ENCODE measurements around the gene SMIM38.
"Not testable (repeated sequence)": the region's sequence is repeated elsewhere in the genome, so short reads cannot be mapped to it uniquely, and the experiment has no call there.

The SMIM38 gene

DNA sequence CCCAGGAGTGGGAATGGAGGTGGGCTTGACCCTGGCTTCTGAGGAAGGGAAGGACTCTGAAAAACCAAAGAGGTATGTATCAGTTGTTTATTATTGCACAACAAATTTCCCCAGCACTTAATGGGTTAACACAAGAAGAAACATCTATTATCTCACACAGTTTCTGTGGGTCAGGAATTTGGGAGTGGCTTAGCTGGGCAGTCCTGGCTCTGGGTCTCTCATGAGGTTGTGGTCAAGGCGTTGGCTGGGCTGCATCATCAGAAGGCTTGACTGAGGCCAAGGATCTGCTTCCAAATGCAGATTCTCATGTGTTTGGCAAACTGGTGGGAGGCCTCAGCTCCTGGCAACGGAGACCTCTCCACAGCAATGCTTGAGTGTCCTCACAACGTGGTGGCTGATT is 17.5 kb upstream of the SMIM38 start:
- DNase-seq, result peak; percentile 59
- H3K27me3 ChIP-seq (replicated peaks), result no peaks in the 10 kb centered on the region
- H3K4me3 ChIP-seq (ENCODE audit: low read depth, low read length), result no peak overlapping the region
- no peaks in the 10 kb centered on the region for H3K36me3 ChIP-seq (replicated peaks)
- in situ Hi-C loops (cut with HindIII; ENCODE audit: low pct_ligation_motif_present, low sequenced_read_pairs), result no loop called here
- no peak overlapping the region for H3K27ac ChIP-seq
- TF ChIP-seq, protein P1, sequence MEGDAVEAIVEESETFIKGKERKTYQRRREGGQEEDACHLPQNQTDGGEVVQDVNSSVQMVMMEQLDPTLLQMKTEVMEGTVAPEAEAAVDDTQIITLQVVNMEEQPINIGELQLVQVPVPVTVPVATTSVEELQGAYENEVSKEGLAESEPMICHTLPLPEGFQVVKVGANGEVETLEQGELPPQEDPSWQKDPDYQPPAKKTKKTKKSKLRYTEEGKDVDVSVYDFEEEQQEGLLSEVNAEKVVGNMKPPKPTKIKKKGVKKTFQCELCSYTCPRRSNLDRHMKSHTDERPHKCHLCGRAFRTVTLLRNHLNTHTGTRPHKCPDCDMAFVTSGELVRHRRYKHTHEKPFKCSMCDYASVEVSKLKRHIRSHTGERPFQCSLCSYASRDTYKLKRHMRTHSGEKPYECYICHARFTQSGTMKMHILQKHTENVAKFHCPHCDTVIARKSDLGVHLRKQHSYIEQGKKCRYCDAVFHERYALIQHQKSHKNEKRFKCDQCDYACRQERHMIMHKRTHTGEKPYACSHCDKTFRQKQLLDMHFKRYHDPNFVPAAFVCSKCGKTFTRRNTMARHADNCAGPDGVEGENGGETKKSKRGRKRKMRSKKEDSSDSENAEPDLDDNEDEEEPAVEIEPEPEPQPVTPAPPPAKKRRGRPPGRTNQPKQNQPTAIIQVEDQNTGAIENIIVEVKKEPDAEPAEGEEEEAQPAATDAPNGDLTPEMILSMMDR (IDR thresholded peaks at IDR 0.05; ENCODE audit: low read depth, low read length, missing control alignments), result no peak

DNA sequence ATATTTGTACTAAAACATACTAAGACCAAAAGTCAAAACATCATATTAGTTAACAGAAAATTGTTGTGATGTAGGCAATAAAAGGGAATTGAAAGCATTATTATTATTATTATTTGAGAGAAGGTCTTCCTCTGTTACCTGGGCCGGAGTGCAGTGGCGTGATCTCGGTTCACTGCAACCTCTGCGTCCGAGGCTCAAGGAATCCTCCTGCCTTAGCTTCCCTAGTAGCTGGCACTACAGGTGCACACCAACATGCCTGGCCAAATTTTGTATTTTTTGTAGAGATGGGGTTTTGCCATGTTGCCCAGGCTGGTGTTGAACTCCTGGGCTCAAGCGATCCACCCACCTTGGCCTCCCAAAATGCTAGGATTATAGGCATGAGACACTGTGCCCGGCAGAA is 15.6 kb upstream of the SMIM38 start:
- DNase-seq; H3K27ac ChIP-seq; H3K36me3 ChIP-seq (replicated peaks); H3K4me3 ChIP-seq (ENCODE audit: low read depth, low read length); H3K27me3 ChIP-seq (replicated peaks); in situ Hi-C loops (cut with HindIII; ENCODE audit: low pct_ligation_motif_present, low sequenced_read_pairs): not testable (repeated sequence)

DNA sequence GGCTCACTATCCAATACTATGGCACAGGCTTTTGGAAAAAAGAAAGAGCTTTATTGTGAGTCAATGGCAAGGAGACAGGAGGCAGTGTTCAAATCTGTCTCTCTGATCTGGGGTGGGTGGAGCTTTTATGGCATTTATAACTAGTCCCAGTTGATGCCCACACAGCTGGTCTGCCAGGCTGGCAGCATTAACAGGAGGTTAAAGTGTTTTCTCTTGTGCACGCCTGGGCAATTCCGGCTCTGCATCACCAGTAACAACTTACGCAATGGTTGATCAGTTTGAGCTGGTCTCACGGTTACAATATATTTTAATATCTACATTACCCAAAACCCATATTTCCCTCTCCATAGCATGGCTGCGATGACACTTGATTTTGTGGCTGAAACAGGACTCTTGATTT is 15.1 kb upstream of the SMIM38 start:
- Histone ChIP-seq H3K27me3 (replicated peaks) (no peaks in the 10 kb centered on the region), H3K4me3 (ENCODE audit: low read depth, low read length) (no peak overlapping the region), H3K27ac (no peak overlapping the region), H3K36me3 (replicated peaks) (no peaks in the 10 kb centered on the region)
- no peak for DNase-seq
- TF ChIP-seq, protein P1 (IDR thresholded peaks at IDR 0.05; ENCODE audit: low read depth, low read length, missing control alignments), result no peak
- in situ Hi-C loops (cut with HindIII; ENCODE audit: low pct_ligation_motif_present, low sequenced_read_pairs), result no loop called here

DNA sequence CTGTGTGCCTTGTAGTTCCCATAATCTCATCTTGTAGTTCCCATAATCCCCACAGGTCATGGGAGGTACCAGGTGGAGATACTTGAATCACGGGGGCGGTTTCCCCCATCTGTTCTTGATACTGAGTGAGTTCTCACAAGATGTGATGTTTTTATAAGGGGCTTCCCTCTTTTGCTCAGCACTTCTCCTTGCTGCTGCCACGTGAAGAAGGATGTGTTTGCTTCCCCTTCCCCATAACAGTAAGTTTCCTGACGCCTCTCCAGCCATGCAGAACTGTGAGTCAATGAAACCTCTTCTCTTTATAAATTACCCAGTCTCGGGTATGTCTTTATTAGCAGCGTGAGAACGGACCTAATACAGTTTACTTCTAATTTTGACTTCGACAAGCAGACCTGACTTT is 14.0 kb upstream of the SMIM38 start:
- no peak for DNase-seq

DNA sequence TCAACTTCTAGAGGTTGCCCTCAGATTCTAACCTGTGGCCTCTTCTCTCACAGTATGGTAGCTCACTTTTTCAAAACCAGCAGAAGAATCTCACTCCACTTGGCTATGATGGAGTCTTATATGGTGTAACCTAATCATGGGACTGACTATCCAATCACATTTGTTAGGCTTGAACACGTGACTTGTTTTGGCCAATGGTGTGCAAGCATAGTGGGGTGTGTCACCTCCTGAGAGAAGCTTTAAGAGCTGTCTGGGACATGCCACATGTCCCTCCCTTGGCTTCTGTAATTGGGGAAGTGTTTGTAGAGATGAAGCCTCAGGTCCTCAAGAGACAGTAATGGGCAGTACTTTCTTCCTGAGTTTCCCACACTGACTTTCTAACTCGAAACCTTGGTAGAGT is 12.8 kb upstream of the SMIM38 start:
- no peaks in the 10 kb centered on the region for H3K27me3 ChIP-seq (replicated peaks)
- in situ Hi-C loops (cut with HindIII; ENCODE audit: low pct_ligation_motif_present, low sequenced_read_pairs), result no loop called here
- DNase-seq, result no peak
- no peaks in the 10 kb centered on the region for H3K36me3 ChIP-seq (replicated peaks)
- no peak overlapping the region for H3K27ac ChIP-seq
- H3K4me3 ChIP-seq (ENCODE audit: low read depth, low read length), result no peak overlapping the region
- TF ChIP-seq, protein P1 (IDR thresholded peaks at IDR 0.05; ENCODE audit: low read depth, low read length, missing control alignments), result no peak

More for the DNA sequence above, 14.0 kb upstream of the SMIM38 start:
- no peaks in the 10 kb centered on the region for H3K27me3 ChIP-seq (replicated peaks)
- in situ Hi-C loops (cut with HindIII; ENCODE audit: low pct_ligation_motif_present, low sequenced_read_pairs), result no loop called here
- TF ChIP-seq, protein P1 (IDR thresholded peaks at IDR 0.05; ENCODE audit: low read depth, low read length, missing control alignments), result no peak
- H3K36me3 ChIP-seq (replicated peaks), result no peaks in the 10 kb centered on the region
- no peak overlapping the region for H3K27ac ChIP-seq
- no peak overlapping the region for H3K4me3 ChIP-seq (ENCODE audit: low read depth, low read length)

DNA sequence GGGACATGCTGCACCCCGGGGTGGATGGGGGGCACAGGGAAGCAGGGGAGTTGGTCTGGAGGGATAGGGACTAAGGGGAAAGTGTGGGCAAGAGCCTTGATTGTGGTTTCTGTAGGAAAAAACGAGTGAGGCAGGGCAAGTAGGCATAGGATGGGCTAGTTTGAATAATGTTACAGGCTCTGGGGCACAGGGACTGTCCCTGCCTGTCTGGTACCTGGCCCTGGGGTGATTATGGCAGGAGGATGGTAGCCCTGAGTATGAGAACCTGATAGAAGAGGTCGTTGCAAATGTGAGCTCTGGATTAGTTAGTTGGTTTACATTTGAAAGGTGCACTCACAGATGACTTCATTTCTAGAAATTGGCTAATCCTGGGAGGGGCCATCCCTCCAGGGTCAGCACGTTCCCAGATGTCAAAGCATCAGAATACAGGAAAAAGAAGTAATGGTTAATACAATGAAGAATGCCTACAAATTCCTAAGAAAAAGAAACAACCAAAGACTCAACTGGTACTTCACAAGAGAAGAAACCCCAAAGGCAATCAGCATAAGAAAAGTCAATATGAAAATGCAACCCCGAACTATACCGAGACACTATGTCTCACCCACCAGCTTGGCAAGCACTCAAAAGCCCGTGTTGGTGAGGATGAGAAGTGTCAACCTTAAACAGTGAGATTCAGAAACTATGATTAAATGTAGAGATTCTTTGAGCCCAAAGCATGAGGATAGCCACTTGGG is 11.3 kb upstream of the SMIM38 start:
- in situ Hi-C loops (cut with HindIII; ENCODE audit: low pct_ligation_motif_present, low sequenced_read_pairs), result no loop called here
- Histone ChIP-seq H3K4me3 (ENCODE audit: low read depth, low read length) (no peak overlapping the region), H3K36me3 (replicated peaks) (no peaks in the 10 kb centered on the region), H3K27ac (no peak overlapping the region), H3K27me3 (replicated peaks) (no peaks in the 10 kb centered on the region)
- TF ChIP-seq, protein P1 (IDR thresholded peaks at IDR 0.05; ENCODE audit: low read depth, low read length, missing control alignments), result no peak
- no peak for DNase-seq
